Measurements from ENCODE around the gene KIAA1958. TPM values are rescaled to one million over a fixed set of nuclear protein-coding genes. Genes with fewer than 3 reads are reported as not detected.

The KIAA1958 gene
- total RNA-seq, 1 experiment from 2014 or later: 28.6 TPM

GRCh38 chr9:112500842-112501241 is 14.2 kb downstream of the KIAA1958 start:
- H3K36me3 ChIP-seq (ENCODE audit: insufficient read depth, low read length, poor library complexity, severe bottlenecking): no peaks in the 10 kb centered on the region
- H3K4me1 ChIP-seq (ENCODE audit: insufficient read depth, low read length, poor library complexity, severe bottlenecking): peaks cover 5% of the 10 kb centered on the region
- intact Hi-C loops (cut with micrococcal nuclease; ENCODE audit: unreplicated experiment): no loop called here
- no TSS peak for BruUV-seq (replicated peaks)
- ChIA-PET POLR2A (ENCODE audit: low non-redundant PET) (no interaction called here), CTCF (no interaction called here)
- H3K27me3 ChIP-seq (replicated peaks; ENCODE audit: insufficient read depth, low read depth, low read length, poor library complexity): no peaks in the 10 kb centered on the region
- no peak for TF ChIP-seq EZH2 (IDR thresholded peaks at IDR 0.05; ENCODE audit: borderline replicate concordance, low read depth, low read length, poor library complexity, severe bottlenecking)
- no peak for TF ChIP-seq CTCF (conservative IDR thresholded peaks at IDR 0.05; ENCODE audit: low read depth, low read length)
- H3K4me3 ChIP-seq (ENCODE audit: low read depth, low read length, poor library complexity, severe bottlenecking): no peak overlapping the region
- DNase-seq (ENCODE audit: low spot score): no peak
- peak overlapping the region; percentile 43 for H3K27ac ChIP-seq (ENCODE audit: low read depth, low read length, poor library complexity, severe bottlenecking)
- no peaks in the 10 kb centered on the region for H3K9me3 ChIP-seq (ENCODE audit: low read depth, low read length, poor library complexity, severe bottlenecking)

GRCh38 chr9:112501287-112501686 is 14.7 kb downstream of the KIAA1958 start:
- no peak for DNase-seq (ENCODE audit: low spot score)
- ChIA-PET CTCF (no interaction called here), POLR2A (ENCODE audit: low non-redundant PET) (no interaction called here)
- Histone ChIP-seq H3K9me3 (ENCODE audit: low read depth, low read length, poor library complexity, severe bottlenecking) (no peaks in the 10 kb centered on the region), H3K27ac (ENCODE audit: low read depth, low read length, poor library complexity, severe bottlenecking) (peak overlapping the region; percentile 43), H3K4me3 (ENCODE audit: low read depth, low read length, poor library complexity, severe bottlenecking) (no peak overlapping the region), H3K4me1 (ENCODE audit: insufficient read depth, low read length, poor library complexity, severe bottlenecking) (peaks cover 5% of the 10 kb centered on the region), H3K36me3 (ENCODE audit: insufficient read depth, low read length, poor library complexity, severe bottlenecking) (no peaks in the 10 kb centered on the region), H3K27me3 (replicated peaks; ENCODE audit: insufficient read depth, low read depth, low read length, poor library complexity) (no peaks in the 10 kb centered on the region)
- intact Hi-C loops (cut with micrococcal nuclease; ENCODE audit: unreplicated experiment): no loop called here
- TF ChIP-seq EZH2 (IDR thresholded peaks at IDR 0.05; ENCODE audit: borderline replicate concordance, low read depth, low read length, poor library complexity, severe bottlenecking) (no peak), CTCF (conservative IDR thresholded peaks at IDR 0.05; ENCODE audit: low read depth, low read length) (no peak)
- BruUV-seq (replicated peaks): no TSS peak

GRCh38 chr9:112502175-112502946 is 15.7 kb downstream of the KIAA1958 start:
- no peak for DNase-seq (ENCODE audit: low spot score)
- no peaks in the 10 kb centered on the region for H3K9me3 ChIP-seq (ENCODE audit: low read depth, low read length, poor library complexity, severe bottlenecking)
- H3K4me1 ChIP-seq (ENCODE audit: insufficient read depth, low read length, poor library complexity, severe bottlenecking): peaks cover 14% of the 10 kb centered on the region
- POLR2A ChIA-PET (ENCODE audit: low non-redundant PET): interaction anchor here (0.6 kb wide), 1 partner anchor 10 kb away, joined by 6 read pairs; no protein-coding TSS in a partner anchor
- no peaks in the 10 kb centered on the region for H3K36me3 ChIP-seq (ENCODE audit: insufficient read depth, low read length, poor library complexity, severe bottlenecking)
- TF ChIP-seq CTCF (conservative IDR thresholded peaks at IDR 0.05; ENCODE audit: low read depth, low read length): no peak
- TF ChIP-seq EZH2 (IDR thresholded peaks at IDR 0.05; ENCODE audit: borderline replicate concordance, low read depth, low read length, poor library complexity, severe bottlenecking): no peak
- H3K27me3 ChIP-seq (replicated peaks; ENCODE audit: insufficient read depth, low read depth, low read length, poor library complexity): no peaks in the 10 kb centered on the region
- intact Hi-C loops (cut with micrococcal nuclease; ENCODE audit: unreplicated experiment): no loop called here
- no peak overlapping the region for H3K4me3 ChIP-seq (ENCODE audit: low read depth, low read length, poor library complexity, severe bottlenecking)
- no TSS peak for BruUV-seq (replicated peaks)
- CTCF ChIA-PET: no interaction called here
- H3K27ac ChIP-seq (ENCODE audit: low read depth, low read length, poor library complexity, severe bottlenecking): peak overlapping the region; percentile 43
